Fibroblast of upper back skin (primary cell): ENCODE measurements around the gene ZNF593.

Experiments
- DNase-seq: peaks from one replicate; pipeline ENCODE4 v3.0.0-alpha.2; 2013

Gene ZNF593

DNA sequence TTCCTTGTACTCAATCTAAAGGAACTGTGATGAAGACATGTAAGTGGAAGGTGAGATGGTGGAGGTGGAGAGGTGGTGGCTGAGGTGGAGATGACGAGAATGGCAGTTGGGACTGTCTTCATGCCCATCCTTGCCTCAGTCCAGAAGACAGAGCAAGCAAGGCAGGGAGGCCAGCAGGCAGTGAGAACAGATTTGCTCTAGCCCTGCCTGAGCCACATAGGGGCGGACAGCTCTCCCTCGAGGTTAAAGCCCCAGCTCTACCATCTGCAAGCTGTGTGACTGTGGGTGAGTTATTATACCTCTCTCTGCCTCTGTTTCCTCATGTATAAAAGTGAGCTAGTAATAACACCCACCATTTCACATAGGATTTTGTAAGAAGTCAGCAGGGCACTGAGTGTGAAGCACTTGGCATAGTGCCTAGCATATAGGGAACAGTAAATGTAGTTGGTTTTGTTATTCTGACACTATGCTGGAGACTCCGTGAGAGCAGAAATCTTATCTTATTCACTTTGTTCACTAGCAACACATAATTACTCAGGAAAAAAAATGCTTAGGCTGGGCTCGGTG lies 15.7 kb upstream of the ZNF593 start:
- DNase-seq = no peak

DNA sequence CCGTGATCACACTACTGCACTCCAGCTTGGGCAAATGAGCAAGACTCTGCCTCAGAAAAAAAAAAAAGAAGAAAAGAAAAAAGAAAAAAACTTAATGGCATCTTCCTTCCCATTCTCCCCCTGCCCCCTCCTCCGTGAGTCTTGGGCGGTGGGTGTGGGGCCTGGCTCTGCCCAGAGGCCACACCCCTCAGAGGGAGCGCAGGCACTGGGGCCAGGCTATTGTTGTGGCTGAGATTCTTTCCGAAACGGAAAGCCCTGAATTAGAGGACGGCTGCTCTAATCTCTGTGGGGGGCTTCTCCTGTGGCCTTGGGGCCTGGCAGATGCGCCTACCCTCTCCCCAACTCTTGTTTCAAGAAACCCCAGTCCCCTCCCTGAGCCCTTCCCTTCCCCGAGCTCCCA lies 15.0 kb upstream of the ZNF593 start:
- DNase-seq = no peak

DNA sequence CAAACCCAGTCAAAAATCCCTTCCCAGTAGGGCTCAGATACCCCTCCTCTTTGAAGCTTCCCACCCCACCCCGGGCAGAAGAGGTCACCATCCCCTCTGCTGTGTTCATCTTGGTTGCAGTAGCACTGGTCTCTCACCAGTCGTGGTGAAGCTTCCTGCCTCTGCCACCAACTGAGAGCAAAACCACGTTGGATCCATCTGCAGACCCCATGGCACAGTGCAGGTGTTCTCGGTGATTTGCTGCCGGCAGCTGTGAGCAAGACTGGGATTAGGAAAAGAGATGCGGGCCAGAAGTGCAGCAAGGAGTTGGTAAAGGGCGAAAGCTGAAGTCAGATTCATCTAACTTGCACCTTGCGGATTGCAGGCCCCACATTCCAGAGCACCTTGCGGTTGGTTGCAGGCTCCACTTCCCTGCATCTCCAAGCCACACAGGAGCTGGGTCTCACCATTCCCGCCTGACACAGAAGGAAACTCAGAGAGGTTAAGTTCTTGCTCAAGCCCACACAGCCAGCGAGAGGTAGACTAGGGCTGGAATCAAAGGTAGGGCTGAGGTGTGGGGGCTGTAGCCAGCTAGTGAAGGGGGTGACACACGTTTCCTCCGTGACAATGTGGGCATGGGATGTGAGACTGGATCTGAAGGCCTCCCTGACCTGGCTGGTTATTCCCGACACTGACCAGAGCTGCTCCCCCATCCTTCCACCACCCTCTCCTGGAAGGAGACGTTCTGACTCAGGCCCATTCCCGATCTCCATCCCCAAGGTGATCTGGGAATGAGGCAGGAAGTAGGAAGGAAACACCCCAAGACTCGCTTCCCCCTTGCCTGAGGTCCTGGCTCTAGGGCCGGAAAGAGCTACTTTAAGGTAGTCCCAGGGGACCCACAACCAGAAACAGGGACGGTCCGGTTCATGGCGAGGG lies 14.1 kb upstream of the ZNF593 start:
- DNase-seq = no peak

DNA sequence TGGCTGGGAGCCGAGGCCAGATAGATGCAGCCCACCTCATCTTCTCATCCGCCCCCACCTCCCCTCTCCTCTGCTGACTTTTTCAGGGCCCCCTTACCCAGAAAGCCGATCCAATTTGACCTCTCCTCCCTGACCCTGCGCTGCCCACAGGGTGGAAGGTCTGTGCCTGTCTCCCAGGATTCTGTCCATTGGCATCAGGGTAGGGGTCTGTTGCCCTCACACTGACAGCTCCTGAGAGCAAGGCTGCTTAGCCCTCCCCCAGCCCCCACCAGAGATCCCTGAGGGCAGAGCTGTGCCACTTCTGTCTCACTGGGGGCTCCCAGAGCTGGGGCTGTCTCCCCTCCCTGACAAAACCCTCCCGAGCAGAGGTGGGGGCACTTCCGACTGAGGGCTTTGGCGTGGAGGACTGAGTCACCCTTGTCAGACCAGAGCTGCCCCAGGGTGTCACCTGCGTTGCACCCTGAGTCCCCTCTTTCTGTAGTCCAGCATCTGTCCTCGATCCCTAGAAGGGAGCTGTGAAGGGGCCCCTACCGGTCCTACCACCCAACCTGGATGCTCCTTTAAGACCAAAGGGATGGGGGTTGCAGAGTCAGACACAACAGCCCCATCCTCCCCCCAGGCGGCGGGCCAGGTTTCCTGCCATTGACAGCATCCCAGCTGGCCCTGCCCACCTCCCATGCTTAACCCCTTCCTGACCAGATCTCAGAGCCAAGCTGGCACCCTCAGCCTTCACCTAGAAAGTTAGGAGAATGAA lies 13.2 kb upstream of the ZNF593 start:
- DNase-seq = peak; percentile 59

DNA sequence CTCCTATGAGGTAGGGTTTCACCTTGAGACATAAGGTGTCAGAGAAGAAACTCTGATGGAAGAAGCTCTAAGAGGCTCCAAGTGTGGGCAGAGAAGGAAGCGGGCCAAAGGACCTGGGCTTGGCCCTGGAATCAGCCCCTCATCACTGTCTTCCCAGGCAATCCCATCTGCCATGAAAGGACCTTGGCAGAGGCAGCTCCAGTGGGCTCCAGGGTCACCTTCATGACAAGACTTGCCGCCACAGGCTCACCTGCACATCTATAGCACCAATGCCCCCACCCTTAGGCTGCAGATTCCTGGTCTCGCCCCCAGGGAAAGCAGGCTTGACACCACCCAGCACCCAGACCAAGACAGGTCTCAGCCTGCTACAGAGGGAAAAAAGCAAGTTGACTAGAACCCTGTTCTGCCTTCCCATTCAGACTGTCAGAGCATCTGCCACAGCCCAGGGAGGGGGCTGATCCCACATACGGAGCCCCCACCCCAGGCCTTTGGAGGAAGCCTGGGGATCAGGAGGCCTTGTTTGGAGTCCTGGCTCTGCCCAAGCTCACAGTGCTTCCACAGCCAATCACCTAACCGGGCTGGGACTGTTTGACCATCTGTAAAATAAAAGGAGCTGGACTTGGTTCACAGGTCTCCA lies 11.3 kb upstream of the ZNF593 start:
- DNase-seq = no peak

DNA sequence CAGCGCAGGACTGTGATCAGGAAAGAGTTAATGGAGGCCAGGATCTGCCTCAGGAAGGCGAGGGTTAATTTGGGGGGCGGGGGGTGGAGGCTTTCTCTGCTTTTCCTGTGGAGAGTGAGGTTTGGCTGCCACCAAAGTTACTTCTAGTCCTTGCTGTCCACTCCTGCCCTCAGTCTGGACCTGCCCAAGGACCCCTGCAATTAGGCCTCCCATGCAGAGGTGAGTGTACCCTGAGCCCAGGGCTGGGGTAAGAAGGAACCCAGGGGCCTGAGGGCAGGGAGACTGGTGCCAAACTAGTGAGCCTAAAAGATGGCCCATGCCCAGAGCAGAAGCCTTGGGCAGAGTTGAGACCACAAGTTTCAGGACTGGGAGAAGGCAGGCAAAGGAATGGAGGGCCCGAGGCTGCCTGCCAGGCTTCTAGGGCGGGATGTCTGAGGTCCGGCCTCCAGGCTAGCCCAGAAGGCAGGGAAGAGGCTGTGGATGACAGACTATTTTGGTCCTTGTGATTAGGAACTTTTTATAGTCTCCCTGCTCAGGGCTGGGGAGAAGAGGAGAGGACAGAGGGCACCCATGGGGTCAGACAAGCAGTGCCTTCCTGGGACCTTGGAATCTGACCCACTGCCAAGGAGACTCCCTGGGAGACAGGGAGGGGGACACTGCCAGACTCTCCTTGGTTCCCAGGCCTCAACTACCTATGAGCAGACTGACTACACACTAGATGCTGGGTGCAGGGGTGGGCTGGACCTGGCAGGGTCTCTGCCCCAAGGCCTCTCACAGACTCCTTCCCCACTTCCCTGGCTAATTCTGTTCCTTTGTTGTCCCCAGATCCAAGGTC lies 10.6 kb upstream of the ZNF593 start, which contains the start of gene FAM110D:
TSS of gene FAM110D (plus strand) at position 172 of the 835 bp plus-strand sequence. CDS start 2,213 bp downstream, outside the sequence.
- DNase-seq = no peak

DNA sequence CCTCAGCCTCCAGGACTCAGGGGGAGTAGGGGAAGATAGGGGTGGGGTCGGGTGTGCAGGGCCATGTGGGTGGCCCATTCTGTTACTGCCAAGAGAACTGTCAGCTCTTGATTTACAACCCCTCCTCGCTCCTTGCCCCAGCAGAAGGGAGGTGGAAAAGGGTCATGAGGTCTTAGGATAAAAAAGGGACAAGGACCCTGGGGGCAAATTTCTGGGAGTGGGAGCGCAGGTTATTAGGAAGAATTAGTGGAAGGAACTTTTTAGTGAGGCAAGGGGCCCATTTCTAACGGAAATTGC lies 10.0 kb upstream of the ZNF593 start:
- no peak for DNase-seq

DNA sequence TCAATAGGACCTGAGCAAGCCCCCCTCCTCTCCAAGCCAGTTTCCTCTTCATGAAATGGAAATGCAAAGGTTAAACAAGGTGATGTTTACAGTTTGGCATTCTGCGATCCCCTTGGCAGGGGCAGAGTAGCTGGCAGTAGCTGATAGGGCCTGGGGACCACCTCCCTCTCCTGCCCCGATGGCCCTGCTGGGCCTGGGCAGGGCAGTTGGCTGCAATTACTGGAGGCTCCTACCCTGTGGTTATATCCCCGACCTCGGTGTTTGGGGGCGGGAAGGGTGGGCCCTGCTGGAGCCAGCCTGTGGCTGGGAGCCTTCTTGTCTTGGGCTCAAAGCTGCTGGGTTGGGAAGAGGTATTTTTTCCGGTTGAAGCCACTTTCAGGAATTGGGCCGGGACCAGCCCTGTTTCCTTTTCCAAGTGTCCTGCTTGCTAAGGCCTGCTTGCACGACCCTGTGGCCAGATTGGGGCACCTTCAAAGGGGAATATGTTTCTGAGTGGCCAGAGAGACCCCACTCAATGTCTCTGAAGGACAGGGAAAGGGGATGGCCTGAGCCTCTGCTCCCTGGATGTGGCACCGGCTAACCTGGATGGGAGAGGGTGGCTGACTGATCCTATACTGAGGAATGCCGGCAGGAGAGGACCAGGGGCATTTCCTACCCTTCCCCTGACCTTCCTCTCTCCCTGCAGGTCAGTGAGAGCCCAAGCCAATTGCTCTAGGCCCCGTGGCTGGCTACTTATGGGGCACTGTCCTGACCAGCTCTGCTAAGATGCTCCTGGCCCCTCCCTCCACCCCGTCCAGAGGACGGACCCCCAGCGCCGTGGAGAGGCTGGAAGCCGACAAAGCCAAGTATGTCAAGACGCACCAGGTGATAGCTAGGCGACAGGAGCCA lies 8.9 kb upstream of the ZNF593 start:
- no peak for DNase-seq

DNA sequence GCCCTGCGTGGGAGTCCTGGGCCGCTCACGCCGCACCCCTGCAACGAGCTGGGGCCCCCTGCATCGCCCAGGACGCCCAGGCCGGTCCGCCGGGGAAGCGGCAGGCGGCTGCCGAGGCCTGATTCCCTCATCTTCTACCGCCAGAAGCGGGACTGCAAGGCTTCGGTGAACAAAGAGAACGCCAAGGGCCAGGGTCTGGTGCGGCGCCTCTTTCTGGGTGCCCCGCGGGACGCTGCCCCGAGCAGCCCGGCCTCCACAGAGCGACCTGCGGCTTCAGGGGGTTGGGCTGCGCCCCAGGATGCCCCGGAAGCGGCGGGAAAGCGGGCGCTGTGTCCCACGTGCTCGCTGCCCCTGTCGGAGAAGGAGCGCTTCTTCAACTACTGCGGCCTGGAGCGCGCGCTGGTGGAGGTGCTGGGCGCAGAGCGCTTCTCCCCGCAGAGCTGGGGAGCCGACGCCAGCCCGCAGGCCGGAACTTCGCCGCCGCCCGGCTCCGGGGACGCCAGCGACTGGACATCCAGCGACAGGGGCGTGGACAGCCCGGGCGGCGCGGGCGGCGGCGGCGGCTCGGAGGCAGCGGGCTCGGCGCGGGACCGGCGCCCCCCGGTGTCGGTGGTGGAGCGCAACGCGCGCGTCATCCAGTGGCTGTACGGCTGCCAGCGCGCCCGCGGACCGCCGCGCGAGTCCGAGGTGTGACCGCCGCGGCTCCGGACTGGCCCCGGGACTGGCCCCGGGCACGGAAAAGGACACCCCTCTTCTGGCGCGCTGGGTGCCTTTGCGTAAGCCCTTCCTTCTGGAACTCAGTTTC lies 8.1 kb upstream of the ZNF593 start:
- peak; percentile 51 for DNase-seq

DNA sequence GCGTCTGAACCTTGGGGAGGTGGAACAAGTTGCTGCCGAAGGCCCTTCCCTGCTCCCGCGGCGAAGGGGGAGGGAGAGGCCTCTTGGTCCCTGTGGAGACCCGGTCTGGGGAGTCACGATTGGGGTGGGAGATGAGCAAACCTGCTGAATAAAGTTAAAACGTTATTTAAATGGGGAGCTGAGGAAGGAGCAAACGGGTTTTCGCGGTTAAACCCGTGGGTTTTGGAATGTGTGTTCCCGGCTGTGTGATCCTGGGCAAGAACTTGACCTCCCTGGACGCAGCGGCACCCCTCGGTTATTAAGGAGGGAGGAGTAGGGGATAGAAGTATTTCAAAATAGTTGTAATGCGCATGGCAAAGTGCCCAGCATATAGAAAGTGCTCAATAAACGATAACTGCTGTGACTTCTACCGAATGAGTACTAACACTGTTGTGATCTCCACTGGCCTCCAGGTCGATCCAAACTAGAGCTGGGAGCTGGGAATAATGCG lies 7.4 kb upstream of the ZNF593 start:
- DNase-seq = no peak

DNA sequence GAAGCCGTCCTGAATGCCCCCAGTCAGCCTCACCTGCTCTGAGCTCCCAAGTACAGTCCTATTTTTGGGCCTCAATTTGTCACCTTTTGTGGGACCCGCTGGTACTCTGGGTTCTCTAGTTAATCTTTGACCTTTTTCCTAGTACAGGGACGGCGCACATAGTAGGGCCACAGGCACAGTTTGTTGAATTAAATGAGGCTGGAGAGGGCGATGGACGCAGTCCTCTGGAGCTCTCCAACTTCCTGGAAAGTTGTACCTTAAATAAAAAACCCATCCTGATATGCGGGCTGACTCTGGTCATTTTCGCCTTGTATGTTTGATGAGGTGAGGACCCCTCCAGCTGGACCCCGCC lies 6.0 kb upstream of the ZNF593 start:
- no peak for DNase-seq

DNA sequence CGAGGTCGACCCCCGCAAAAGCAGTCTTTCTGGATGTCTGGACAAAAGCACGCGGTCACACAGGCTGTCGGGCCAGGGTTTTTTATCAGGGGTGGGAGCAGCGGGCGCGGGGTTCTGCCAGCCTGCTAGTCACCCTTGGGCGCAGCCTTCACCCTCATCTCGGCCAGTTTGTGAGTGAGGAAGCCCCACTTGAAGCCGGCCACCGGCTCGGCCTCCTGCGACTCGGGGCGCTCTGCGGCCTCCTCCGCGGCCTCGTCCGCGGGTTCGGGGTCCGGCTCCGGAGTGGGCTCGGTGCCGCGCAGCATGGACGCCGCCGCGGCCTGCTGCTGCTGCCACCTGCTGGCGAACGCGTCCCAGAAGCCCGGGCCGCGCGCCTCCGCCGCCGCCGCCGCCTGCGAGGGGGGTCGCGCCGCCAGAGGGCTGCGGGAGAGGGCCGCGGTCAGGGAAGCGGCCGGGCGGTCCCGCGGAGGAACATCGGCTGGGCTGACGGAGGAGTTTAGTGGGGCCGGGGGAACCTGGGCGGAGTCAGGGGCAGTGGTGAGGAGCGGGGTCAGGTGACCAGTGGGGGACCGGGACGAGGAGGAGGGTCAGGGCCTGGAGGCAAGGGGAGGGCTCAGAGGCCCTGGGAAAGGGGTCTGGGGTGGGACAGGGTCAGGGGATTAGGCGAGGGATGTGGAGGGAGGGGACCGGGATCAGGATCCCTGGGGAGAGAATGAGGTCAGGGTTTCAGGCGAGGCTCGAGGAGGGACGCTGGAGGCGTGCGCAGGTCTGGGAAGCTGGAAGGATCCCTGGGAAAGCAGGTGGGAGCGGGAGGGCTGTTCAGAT lies 5.5 kb upstream of the ZNF593 start:
- DNase-seq = no peak

DNA sequence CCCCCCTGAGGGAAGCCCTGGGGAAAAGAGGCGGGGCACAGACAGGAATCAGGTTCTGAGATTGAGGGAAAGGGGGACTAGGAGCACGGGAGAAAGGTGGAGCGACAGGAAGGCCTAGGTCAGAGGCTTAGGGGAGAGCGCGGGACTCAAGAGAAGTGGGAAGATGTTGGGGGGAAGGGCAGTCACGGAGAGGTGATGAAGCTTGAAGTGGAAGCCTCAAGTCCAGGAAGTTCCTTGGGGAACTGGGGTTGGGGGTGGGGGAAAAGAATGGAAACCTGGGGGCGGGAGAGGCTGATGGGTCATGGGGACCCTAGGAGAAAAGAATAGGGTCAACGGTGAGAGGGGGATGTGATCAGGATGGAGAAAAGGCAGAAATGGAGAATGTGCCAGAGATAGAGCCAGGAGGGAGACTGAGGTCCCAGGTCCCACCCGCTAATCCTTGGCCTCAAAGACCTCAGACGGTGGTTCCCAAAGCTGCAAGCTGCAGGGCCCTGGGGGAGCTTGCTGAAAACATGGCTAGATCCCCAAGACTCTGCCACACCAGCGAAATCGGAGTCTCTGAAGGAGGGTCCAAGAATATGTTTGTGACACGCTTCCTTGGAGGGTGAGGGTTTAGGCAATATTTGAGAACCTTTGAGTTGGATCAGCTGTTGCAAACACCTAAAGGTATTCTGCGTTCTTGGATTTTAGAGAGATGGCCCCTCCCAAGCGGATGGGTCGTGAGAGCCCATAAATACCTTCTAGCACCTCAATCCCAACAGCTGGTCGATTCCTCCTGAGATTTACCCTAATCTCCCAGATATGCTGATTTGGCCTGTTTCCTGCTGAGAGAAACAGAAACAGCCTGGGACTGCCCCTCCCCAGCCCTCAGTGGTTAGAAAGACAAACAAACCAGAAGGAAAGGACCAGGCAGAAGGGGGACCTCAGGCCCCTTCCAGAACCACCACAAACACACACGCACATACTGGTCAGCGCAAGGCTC lies 4.6 kb upstream of the ZNF593 start:
- no peak for DNase-seq

DNA sequence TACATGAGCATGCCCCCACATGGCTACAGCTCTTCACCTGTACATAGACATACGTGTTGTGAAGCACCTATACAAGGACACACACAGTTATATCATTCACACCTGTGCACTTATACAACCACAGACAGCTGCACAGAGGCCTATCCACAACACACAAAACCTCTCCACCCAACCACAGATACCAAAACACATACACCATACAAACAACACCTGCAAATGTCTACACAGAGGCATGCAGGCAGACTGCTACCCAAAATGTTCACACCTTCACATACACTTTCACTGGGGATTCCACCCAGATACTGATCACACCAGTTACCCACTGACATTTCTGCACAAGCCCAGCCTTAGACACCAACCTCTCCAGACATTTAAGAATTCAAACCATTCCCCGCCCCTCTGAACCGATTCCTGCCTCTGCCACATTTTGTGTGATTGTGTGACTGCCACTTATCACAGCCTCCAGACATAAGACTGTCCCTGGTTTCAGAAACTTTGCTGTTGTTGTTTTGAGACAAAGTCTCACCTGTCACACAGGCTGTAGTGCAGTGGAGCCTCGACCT lies 2.9 kb upstream of the ZNF593 start:
- no peak for DNase-seq

DNA sequence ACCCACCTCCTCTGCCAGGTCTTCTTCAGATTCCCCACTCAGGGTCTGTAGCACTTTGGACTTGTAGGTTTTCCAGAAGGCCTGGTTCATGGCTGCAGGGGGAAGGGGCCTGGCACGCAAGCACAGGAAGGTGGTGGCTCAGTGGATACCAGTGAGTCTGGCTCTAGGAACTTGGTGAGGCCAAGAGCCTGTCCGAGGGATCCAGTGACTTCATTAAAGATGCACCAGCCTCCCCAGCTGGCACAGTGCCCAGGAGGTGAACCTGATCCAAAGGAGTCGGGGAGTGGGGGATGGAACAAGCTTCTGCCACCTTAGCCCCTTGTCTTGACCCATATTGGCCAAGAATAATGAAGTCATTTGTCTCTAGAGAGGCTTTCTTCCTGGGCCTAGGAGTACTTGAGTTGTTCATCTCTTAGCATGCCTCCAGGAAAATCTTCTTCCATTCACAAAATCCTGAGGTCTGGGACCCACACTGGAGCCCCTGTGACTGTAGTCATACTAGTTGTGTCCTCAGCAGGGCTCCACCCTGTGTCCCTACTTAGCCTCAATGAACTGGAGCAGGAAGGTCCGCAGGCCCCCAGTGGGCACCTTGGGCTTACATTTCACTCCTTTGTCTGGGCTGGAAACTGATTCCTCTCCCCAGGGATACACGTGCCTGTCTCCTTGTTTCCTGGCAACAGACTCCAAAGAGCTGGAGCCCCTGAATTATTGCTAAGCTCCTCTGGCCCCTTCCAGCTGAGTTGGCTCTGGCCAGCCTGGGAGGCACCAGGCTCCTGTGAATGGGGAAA lies 1.1 kb upstream of the ZNF593 start, which contains the start of gene C1orf232:
TSS of gene C1orf232 (minus strand) at position 554 of the 788 bp plus-strand sequence. CDS start at position 90, 464 bp downstream.
- DNase-seq = no peak

DNA sequence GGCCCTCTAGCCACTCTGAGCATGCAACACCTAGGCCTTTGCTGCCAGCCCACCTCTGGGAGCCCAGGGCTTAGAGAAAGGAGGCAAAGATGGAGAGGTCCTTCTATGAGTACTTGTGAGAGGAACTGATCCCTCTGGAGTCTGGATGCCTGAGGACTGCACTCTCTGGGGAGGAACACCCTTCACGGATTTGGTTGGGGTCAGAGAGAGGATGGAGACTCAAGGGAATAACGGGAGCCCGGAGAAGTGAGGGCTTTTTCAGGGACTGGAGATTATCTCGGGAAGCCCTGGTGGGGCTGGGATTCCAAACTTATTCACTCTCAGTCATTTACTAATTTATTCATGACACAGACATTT lies 532 bp upstream of the ZNF593 start:
- no peak for DNase-seq

DNA sequence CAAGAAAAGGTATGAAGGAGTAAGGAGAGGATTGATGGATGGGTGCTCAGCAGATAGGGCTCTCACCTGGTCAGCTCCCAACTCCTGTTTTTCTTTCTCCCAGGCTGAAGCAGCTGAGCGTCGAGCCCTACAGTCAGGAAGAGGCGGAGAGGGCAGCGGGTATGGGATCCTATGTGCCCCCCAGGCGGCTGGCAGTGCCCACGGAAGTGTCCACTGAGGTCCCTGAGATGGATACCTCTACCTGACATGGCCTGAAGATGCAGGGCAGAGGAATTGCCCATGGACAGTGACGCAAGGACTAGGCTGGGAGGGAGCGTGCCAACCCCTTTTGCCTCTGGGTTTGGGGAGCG lies 739 bp downstream of the ZNF593 start:
- DNase-seq = no peak
